ENCODE measurements around the gene SLC25A12.

The SLC25A12 gene

GRCh38 chr2:171807119-171807518 lies 86.9 kb downstream of the SLC25A12 start:
- intact Hi-C loops (cut with DNase I; ENCODE audit: low total_unique reads) = no loop called here
- no peaks in the 10 kb centered on the region for H3K27me3 ChIP-seq
- H3K4me1 ChIP-seq = no peaks in the 10 kb centered on the region
- peaks cover 8 to 38% (median 30%) of the 10 kb centered on the region in 3 donors for H3K36me3 ChIP-seq
- DNase-seq = no peak
- no peak for TF ChIP-seq CTCF (IDR thresholded peaks at IDR 0.05)
- no peaks in the 10 kb centered on the region for H3K9me3 ChIP-seq
- no peak overlapping the region for H3K4me3 ChIP-seq
- no peak overlapping the region for H3K27ac ChIP-seq

GRCh38 chr2:171804456-171804855 lies 89.6 kb downstream of the SLC25A12 start:
- DNase-seq = no peak
- Histone ChIP-seq H3K27ac (no peak overlapping the region), H3K27me3 (no peaks in the 10 kb centered on the region), H3K9me3 (no peaks in the 10 kb centered on the region), H3K4me3 (no peak overlapping the region), H3K36me3 (peaks cover 12 to 42% (median 27%) of the 10 kb centered on the region in 3 donors), H3K4me1 (no peaks in the 10 kb centered on the region)
- no peak for TF ChIP-seq CTCF (IDR thresholded peaks at IDR 0.05)
- intact Hi-C loops (cut with DNase I; ENCODE audit: low total_unique reads) = no loop called here

GRCh38 chr2:171803757-171804156 lies 90.3 kb downstream of the SLC25A12 start:
- Histone ChIP-seq H3K27me3 (no peaks in the 10 kb centered on the region), H3K9me3 (no peaks in the 10 kb centered on the region), H3K4me1 (no peaks in the 10 kb centered on the region), H3K27ac (no peak overlapping the region), H3K4me3 (no peak overlapping the region), H3K36me3 (peaks cover 14 to 38% (median 27%) of the 10 kb centered on the region in 3 donors)
- no peak for TF ChIP-seq CTCF (IDR thresholded peaks at IDR 0.05)
- intact Hi-C loops (cut with DNase I; ENCODE audit: low total_unique reads) = no loop called here
- DNase-seq = no peak

GRCh38 chr2:171800639-171801038 lies 93.4 kb downstream of the SLC25A12 start:
- Histone ChIP-seq H3K9me3 (no peaks in the 10 kb centered on the region), H3K27me3 (no peaks in the 10 kb centered on the region), H3K27ac (no peak overlapping the region), H3K4me3 (no peak overlapping the region), H3K4me1 (no peaks in the 10 kb centered on the region), H3K36me3 (peaks cover 10 to 17% (median 12%) of the 10 kb centered on the region in 3 donors)
- DNase-seq = no peak
- intact Hi-C loops (cut with DNase I; ENCODE audit: low total_unique reads) = no loop called here
- no peak for TF ChIP-seq CTCF (IDR thresholded peaks at IDR 0.05)

- no peaks in the 10 kb centered on the region for H3K4me1 ChIP-seq
- no peak for DNase-seq
- H3K4me3 ChIP-seq = no peak overlapping the region
- no peaks in the 10 kb centered on the region for H3K9me3 ChIP-seq
- H3K27me3 ChIP-seq = no peaks in the 10 kb centered on the region
- intact Hi-C loops (cut with DNase I; ENCODE audit: low total_unique reads) = no loop called here
- no peak overlapping the region for H3K27ac ChIP-seq
- TF ChIP-seq CTCF (IDR thresholded peaks at IDR 0.05) = no peak
- H3K36me3 ChIP-seq = peaks cover 6 to 17% (median 9%) of the 10 kb centered on the region in 3 donors
Observed at GRCh38 chr2:171798156-171798820, 95.8 kb downstream of the SLC25A12 start.
